Testis (tissue), 3 donors: ENCODE results near the gene TMEM151A. TPM values are rescaled to one million over a fixed set of nuclear protein-coding genes. Genes with fewer than 3 reads are reported as not detected.

Source experiments
- DNase-seq: peaks from one replicate; pipeline ENCODE4 v3.0.0-alpha.2; 2019
- H3K27ac ChIP-seq, 2 donors: fragments of 200-600 bp; sonication (generic); one replicate each; pipeline ENCODE4 v1.5.1; 2019
- H3K27me3 ChIP-seq: fragments of 200-600 bp; sonication (generic); one replicate; pipeline ENCODE4 v1.5.1; 2019
- H3K36me3 ChIP-seq: fragments of 200-600 bp; sonication (generic); one replicate; pipeline ENCODE4 v1.5.1; 2017; ENCODE audit warnings: low read depth; ENCODE audit errors: missing control alignments
- H3K4me1 ChIP-seq: fragments of 200-600 bp; sonication (generic); one replicate; pipeline ENCODE4 v1.5.1; 2019
- H3K4me3 ChIP-seq, 2 donors: fragments of 200-600 bp; sonication (generic); one replicate each; pipeline ENCODE4 v1.5.1; 2017 to 2019
- H3K9me3 ChIP-seq: fragments of 200-600 bp; sonication (generic); one replicate; pipeline ENCODE4 v1.5.1; 2017
- POLR2A ChIP-seq: fragments of 450-650 bp; IDR thresholded peaks from one replicate; pipeline ENCODE4 v1.6.1; 2017; ENCODE audit warnings: antibody characterized with exemption, mild to moderate bottlenecking, moderate library complexity
- WGBS, 2 donors: methylation state at CpG; one replicate each; pipeline ENCODE4 v1.1.5; 2018; 5-methylcytosine and 5-hydroxymethylcytosine counted together
- intact Hi-C: fragments of 100-400 bp; cut with DNase I; formaldehyde crosslinking; loops from one replicate; pipeline ENCODE4 v1.15.1; 2023; ENCODE audit warnings: low total_unique reads
- polyA plus RNA-seq: library from polyadenylated mRNA; stranded (reverse); fragments of 350-450 nt; fragmentation: Illumina TruSeq; extraction: RNeasy Lipid Tissue Mini Kit (QIAGEN cat#74804); gene quantifications from one replicate; pipeline ENCODE4 v1.2.3, GENCODE V29; 2014; ENCODE audit warnings: low read depth, low replicate concordance; ENCODE audit not compliant: insufficient read depth
- total RNA-seq, 2 donors: library from RNA; depleted of rRNA; stranded (reverse); fragments of >200 nt; gene quantifications; one replicate each; pipeline ENCODE4 v1.2.3, GENCODE V29; 2016
- TF ChIP-seq, protein P1 (sequence below), 3 experiments: fragments of 450-650 bp in 2 of 3; fragments of 200-600 bp in 1 of 3; sonication (generic) in 1 of 3; IDR thresholded peaks; one replicate each; pipeline ENCODE4 v1.5.1; 2016 to 2019; ENCODE audit warnings: antibody characterized with exemption in 3 of 3, mild to moderate bottlenecking in 2 of 3, moderate library complexity in 1 of 3

Gene TMEM151A
- total and polyA plus RNA-seq, 3 donors from 2014 or later, result 0.90 to 1.7 (median 1.4) TPM

DNA sequence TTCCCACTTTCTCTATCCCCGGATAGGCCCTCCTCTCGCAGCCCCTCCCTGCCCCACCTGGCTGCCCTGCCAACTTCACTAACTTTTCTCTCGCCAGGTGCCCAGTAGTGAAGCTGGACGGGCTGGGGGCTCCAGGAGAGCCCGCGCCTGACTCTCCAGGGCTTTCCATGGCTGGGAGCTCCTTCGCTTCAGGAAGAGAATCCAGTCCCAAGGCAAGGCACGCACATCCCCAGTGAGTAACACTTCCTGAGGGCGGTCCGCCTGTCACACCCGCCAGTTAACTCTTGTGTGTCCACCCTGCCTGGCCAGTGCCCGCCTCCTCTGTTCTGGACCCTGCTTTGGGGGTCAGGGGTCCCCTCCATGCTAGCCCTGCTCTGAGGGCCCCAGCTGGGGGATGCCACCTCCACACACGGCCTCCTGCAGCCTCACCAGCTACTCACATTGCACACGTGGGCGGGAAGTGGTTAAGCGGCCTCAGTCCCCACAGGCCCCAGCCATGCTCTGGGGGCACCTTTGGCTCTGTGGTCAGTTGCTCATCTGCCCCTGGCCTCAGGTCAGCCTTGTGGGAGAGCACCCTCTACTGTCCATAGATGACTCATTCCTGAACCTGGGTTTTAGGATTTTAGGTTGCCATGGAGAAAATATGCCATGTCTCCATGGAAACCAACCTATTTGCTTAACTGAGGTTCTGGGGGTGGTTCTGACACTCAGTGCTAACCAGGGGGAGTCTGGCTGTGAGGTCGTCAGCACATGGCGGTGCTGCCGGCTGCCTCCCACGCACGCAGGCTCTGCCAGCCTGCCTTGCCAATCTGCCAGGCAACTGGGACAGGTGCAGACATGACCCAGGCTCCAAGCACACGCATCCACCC lies 44.8 kb downstream of the TMEM151A start, which contains the start of gene RIN1:
Gene RIN1 (minus strand): TSS at position 201 of the 869 bp plus-strand sequence. CDS start 32 bp downstream, at position 169.
- Histone ChIP-seq H3K9me3 (no peaks in the 10 kb centered on the region), H3K36me3 (no peaks in the 10 kb centered on the region), H3K27ac (no peak within 1 kb of the TSS), H3K4me1 (peaks cover 14% of the 10 kb centered on the region), H3K4me3 (peak within 1 kb of the TSS; percentile 21 to 39), H3K27me3 (no peaks in the 10 kb centered on the region)
- no peak for DNase-seq
- TF ChIP-seq, protein P1, sequence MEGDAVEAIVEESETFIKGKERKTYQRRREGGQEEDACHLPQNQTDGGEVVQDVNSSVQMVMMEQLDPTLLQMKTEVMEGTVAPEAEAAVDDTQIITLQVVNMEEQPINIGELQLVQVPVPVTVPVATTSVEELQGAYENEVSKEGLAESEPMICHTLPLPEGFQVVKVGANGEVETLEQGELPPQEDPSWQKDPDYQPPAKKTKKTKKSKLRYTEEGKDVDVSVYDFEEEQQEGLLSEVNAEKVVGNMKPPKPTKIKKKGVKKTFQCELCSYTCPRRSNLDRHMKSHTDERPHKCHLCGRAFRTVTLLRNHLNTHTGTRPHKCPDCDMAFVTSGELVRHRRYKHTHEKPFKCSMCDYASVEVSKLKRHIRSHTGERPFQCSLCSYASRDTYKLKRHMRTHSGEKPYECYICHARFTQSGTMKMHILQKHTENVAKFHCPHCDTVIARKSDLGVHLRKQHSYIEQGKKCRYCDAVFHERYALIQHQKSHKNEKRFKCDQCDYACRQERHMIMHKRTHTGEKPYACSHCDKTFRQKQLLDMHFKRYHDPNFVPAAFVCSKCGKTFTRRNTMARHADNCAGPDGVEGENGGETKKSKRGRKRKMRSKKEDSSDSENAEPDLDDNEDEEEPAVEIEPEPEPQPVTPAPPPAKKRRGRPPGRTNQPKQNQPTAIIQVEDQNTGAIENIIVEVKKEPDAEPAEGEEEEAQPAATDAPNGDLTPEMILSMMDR (IDR thresholded peaks at IDR 0.05), result peak; percentile 26 to 37 (median 28)
- TF ChIP-seq POLR2A, result no peak
- intact Hi-C loops, result no loop called here
- WGBS, 2 donors, result 28 to 39% methylated on average over 17 to 22 of the region's 22 CpGs

DNA sequence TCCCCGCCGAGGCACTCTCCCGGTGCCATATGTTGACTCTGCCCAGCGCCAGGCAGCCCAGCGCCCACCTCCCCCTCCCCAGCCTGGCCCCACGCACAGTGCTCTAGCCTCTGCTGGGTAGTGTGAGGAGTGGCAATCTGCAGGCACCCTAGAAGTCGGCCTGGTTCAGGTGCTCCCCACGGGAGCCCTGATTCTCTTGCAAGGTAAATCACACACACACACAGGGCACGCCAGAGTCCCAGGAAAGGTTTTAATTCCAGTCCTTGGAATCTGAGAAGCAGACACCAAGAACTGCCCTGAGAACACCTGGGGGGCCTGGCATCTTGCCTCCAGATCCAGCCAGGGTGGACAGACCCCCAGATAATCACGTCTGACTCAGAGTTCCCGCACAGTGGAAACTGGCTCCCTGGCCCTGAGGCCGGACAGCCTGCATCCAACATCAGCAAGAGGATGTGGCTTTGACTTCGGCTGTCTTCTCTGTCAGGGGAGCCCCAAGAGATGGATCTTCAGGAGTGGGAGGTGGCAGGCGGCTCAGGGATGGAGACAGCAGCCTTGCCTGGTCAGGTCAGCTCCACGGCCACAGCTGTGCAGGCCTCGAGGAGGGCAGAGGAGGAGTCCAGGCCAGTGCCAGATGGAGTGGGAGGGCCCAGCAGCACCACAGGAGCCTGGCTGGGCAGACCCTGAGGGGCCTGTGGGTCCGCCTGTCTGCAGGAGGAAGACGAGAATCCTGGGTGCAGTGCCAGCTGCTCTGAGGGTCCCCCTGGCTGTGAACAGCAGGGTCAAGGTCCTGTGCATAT lies 45.6 kb downstream of the TMEM151A start:
- Histone ChIP-seq H3K36me3 (no peaks in the 10 kb centered on the region), H3K4me3 (no peak overlapping the region), H3K4me1 (peaks cover 14% of the 10 kb centered on the region), H3K27ac (no peak overlapping the region), H3K27me3 (no peaks in the 10 kb centered on the region), H3K9me3 (no peaks in the 10 kb centered on the region)
- no peak for DNase-seq
- WGBS, 2 donors, result 50 to 61% methylated on average over 13 to 18 of the region's 18 CpGs
- intact Hi-C loops, result no loop called here
- TF ChIP-seq, protein P1 (IDR thresholded peaks at IDR 0.05), result no peak
- no peak for TF ChIP-seq POLR2A

- intact Hi-C loops, result no loop called here
- Histone ChIP-seq H3K4me3 (no peak overlapping the region), H3K36me3 (no peaks in the 10 kb centered on the region), H3K9me3 (no peaks in the 10 kb centered on the region), H3K27ac (no peak overlapping the region), H3K27me3 (no peaks in the 10 kb centered on the region), H3K4me1 (peaks cover 14% of the 10 kb centered on the region)
- 72 to 86% methylated on average over 8 to 16 of the region's 17 CpGs for WGBS, 2 donors
- no peak for DNase-seq
- no peak for TF ChIP-seq POLR2A
- TF ChIP-seq, protein P1 (IDR thresholded peaks at IDR 0.05), result no peak
These were observed 46.8 kb downstream of the TMEM151A start for GRCh38 chr11:66338276-66339161.

GRCh38 chr11:66339162-66339675 lies 47.5 kb downstream of the TMEM151A start:
- no peak for TF ChIP-seq POLR2A
- TF ChIP-seq, protein P1 (IDR thresholded peaks at IDR 0.05), result no peak
- Histone ChIP-seq H3K4me3 (no peak overlapping the region), H3K36me3 (no peaks in the 10 kb centered on the region), H3K4me1 (peaks cover 21% of the 10 kb centered on the region), H3K27me3 (no peaks in the 10 kb centered on the region), H3K9me3 (no peaks in the 10 kb centered on the region), H3K27ac (no peak overlapping the region)
- 89 to 93% methylated on average over 6 of the region's 6 CpGs for WGBS, 2 donors
- DNase-seq, result no peak
- intact Hi-C loops, result no loop called here
